ENCODE measurements around the gene CMTM6.

- TF ChIP-seq CTCF (IDR thresholded peaks at IDR 0.05) (no peak), POLR2AphosphoS5 (IDR thresholded peaks at IDR 0.05; ENCODE audit: insufficient read depth in 1 of 2, low read depth in 1 of 2) (no peak), POLR2A (IDR thresholded peaks at IDR 0.05) (no peak)
These were observed 69.7 kb downstream of the CMTM6 start for GRCh38 chr3:32432711-32433530.

Data from vagina (tissue), 2 donors.